Hepatocyte (in vitro differentiated cells): ENCODE results near the gene COG4.

ENCODE experiments used
- EZH2 ChIP-seq: fragments of 200-600 bp; sonication (generic); IDR thresholded peaks from 2 replicates; pipeline ENCODE4 v1.6.1; 2016; ENCODE audit warnings: antibody characterized with exemption, mild to moderate bottlenecking, borderline replicate concordance
- EZH2phosphoT487 ChIP-seq: fragments of 200-600 bp; sonication (generic); IDR thresholded peaks from one replicate; pipeline ENCODE4 v1.6.1; 2018; ENCODE audit warnings: antibody characterized with exemption, mild to moderate bottlenecking, low read depth, moderate library complexity; ENCODE audit not compliant: unreplicated experiment, severe bottlenecking
- TF ChIP-seq, protein P1 (sequence below): fragments of 200-600 bp; sonication (generic); IDR thresholded peaks from 2 replicates; pipeline ENCODE4 v1.5.1; 2016; ENCODE audit warnings: antibody characterized with exemption, mild to moderate bottlenecking; ENCODE audit not compliant: poor library complexity

DNA sequence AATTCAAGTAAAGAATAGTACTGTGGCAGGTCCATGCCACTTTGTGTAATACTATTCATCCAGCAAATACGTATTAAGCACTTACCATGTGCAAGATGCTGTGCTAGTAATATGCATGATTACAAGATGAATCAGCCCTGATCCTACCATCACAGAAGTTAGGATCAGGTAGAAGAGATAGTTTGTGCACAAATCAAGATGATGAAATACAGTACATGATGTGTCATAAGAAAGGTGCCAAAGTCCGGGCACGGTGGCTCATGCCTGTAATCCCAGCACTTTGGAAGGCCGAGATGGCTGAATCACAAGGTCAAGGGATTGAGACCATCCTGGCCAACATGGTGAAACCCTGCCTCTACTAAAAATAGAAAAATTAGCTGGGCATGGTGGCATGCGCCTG is 10.9 kb downstream of the COG4 start:
- TF ChIP-seq, protein P1, sequence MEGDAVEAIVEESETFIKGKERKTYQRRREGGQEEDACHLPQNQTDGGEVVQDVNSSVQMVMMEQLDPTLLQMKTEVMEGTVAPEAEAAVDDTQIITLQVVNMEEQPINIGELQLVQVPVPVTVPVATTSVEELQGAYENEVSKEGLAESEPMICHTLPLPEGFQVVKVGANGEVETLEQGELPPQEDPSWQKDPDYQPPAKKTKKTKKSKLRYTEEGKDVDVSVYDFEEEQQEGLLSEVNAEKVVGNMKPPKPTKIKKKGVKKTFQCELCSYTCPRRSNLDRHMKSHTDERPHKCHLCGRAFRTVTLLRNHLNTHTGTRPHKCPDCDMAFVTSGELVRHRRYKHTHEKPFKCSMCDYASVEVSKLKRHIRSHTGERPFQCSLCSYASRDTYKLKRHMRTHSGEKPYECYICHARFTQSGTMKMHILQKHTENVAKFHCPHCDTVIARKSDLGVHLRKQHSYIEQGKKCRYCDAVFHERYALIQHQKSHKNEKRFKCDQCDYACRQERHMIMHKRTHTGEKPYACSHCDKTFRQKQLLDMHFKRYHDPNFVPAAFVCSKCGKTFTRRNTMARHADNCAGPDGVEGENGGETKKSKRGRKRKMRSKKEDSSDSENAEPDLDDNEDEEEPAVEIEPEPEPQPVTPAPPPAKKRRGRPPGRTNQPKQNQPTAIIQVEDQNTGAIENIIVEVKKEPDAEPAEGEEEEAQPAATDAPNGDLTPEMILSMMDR = no peak
- no peak for TF ChIP-seq EZH2
- no peak for TF ChIP-seq EZH2phosphoT487
